ENCODE results near the gene ERRFI1. TPM values are rescaled to one million over a fixed set of nuclear protein-coding genes. Genes with fewer than 3 reads are reported as not detected.

The ERRFI1 gene
- total and polyA plus RNA-seq, 10 of the 15 experiments (the other 5 are each of a cell fraction or from before 2014, with no cell fraction given), result 0.90 to 6.5 (median 3.1) TPM

DNA sequence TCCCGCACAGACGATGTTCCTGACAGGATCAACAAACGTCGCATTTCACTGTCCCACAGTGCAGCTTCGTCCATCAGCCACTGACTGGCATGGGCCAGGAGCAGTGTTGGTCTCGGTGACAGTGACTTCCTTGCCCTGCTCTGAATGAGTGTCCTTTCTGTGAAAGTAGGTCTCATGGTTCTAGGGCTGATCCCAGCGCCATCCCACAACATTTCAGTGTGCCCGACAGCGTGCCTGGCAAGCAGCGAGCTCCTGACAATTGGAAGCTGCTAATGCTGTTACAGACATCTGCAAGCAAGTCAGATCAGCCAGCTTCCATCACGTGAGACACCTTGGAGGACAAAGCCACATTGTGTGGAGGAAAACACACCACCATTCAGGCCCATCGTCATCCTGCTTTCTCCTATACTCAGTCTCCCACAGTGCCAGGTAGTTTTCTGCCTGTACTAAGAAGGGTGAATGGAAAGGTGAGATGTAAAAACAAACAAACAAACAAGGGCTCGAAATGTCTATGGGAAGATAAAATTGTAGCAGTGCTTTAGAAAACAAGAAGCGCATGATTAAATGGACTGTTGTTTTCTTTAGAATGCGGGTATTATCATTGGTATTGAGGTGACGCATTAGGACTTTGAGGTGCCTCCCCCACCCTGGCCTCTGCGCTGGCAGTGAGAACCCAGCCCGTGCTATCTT lies 21.9 kb downstream of the ERRFI1 start (continued):
- TF ChIP-seq RAD51 (IDR thresholded peaks at IDR 0.05), result no peak
- no peak for TF ChIP-seq SRF (IDR thresholded peaks at IDR 0.05; ENCODE audit: low read depth in 2 of 2, low read length in 2 of 2)
- TF ChIP-seq POU2F2 (IDR thresholded peaks at IDR 0.05; ENCODE audit: borderline replicate concordance, low read depth, low read length), result no peak
- TF ChIP-seq, protein P1, sequence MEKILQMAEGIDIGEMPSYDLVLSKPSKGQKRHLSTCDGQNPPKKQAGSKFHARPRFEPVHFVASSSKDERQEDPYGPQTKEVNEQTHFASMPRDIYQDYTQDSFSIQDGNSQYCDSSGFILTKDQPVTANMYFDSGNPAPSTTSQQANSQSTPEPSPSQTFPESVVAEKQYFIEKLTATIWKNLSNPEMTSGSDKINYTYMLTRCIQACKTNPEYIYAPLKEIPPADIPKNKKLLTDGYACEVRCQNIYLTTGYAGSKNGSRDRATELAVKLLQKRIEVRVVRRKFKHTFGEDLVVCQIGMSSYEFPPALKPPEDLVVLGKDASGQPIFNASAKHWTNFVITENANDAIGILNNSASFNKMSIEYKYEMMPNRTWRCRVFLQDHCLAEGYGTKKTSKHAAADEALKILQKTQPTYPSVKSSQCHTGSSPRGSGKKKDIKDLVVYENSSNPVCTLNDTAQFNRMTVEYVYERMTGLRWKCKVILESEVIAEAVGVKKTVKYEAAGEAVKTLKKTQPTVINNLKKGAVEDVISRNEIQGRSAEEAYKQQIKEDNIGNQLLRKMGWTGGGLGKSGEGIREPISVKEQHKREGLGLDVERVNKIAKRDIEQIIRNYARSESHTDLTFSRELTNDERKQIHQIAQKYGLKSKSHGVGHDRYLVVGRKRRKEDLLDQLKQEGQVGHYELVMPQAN (conservative IDR thresholded peaks at IDR 0.05), result no peak
- TF ChIP-seq CBFB (IDR thresholded peaks at IDR 0.05; ENCODE audit: low read depth), result no peak
- TF ChIP-seq BACH1 (IDR thresholded peaks at IDR 0.05; ENCODE audit: borderline replicate concordance), result no peak
- TF ChIP-seq TBL1XR1 (IDR thresholded peaks at IDR 0.05; ENCODE audit: low read depth, low read length), result no peak
- TF ChIP-seq, protein P2, sequence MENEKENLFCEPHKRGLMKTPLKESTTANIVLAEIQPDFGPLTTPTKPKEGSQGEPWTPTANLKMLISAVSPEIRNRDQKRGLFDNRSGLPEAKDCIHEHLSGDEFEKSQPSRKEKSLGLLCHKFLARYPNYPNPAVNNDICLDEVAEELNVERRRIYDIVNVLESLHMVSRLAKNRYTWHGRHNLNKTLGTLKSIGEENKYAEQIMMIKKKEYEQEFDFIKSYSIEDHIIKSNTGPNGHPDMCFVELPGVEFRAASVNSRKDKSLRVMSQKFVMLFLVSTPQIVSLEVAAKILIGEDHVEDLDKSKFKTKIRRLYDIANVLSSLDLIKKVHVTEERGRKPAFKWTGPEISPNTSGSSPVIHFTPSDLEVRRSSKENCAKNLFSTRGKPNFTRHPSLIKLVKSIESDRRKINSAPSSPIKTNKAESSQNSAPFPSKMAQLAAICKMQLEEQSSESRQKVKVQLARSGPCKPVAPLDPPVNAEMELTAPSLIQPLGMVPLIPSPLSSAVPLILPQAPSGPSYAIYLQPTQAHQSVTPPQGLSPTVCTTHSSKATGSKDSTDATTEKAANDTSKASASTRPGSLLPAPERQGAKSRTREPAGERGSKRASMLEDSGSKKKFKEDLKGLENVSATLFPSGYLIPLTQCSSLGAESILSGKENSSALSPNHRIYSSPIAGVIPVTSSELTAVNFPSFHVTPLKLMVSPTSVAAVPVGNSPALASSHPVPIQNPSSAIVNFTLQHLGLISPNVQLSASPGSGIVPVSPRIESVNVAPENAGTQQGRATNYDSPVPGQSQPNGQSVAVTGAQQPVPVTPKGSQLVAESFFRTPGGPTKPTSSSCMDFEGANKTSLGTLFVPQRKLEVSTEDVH (IDR thresholded peaks at IDR 0.05; ENCODE audit: low read depth, partially characterized antibody), result no peak
- TF ChIP-seq NFYA (IDR thresholded peaks at IDR 0.05; ENCODE audit: borderline replicate concordance, low read depth, low read length), result no peak
- TF ChIP-seq IRF4 (IDR thresholded peaks at IDR 0.05; ENCODE audit: low read depth, low read length), result no peak
- TF ChIP-seq KDM1A (IDR thresholded peaks at IDR 0.05; ENCODE audit: borderline replicate concordance), result no peak
- no peak for TF ChIP-seq HDAC2 (IDR thresholded peaks at IDR 0.05)
- TF ChIP-seq, protein P3, sequence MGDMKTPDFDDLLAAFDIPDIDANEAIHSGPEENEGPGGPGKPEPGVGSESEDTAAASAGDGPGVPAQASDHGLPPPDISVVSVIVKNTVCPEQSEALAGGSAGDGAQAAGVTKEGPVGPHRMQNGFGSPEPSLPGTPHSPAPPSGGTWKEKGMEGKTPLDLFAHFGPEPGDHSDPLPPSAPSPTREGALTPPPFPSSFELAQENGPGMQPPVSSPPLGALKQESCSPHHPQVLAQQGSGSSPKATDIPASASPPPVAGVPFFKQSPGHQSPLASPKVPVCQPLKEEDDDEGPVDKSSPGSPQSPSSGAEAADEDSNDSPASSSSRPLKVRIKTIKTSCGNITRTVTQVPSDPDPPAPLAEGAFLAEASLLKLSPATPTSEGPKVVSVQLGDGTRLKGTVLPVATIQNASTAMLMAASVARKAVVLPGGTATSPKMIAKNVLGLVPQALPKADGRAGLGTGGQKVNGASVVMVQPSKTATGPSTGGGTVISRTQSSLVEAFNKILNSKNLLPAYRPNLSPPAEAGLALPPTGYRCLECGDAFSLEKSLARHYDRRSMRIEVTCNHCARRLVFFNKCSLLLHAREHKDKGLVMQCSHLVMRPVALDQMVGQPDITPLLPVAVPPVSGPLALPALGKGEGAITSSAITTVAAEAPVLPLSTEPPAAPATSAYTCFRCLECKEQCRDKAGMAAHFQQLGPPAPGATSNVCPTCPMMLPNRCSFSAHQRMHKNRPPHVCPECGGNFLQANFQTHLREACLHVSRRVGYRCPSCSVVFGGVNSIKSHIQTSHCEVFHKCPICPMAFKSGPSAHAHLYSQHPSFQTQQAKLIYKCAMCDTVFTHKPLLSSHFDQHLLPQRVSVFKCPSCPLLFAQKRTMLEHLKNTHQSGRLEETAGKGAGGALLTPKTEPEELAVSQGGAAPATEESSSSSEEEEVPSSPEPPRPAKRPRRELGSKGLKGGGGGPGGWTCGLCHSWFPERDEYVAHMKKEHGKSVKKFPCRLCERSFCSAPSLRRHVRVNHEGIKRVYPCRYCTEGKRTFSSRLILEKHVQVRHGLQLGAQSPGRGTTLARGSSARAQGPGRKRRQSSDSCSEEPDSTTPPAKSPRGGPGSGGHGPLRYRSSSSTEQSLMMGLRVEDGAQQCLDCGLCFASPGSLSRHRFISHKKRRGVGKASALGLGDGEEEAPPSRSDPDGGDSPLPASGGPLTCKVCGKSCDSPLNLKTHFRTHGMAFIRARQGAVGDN (IDR thresholded peaks at IDR 0.05), result no peak
- TF ChIP-seq EED (IDR thresholded peaks at IDR 0.05; ENCODE audit: low read depth), result no peak
- TF ChIP-seq JUNB (IDR thresholded peaks at IDR 0.05), result no peak

Data from GM12878 (cell line).